Endothelial cell of umbilical vein (primary cell): ENCODE data around the gene RAB24. TPM values are rescaled to one million over a fixed set of nuclear protein-coding genes. Genes with fewer than 3 reads are reported as not detected.
A peak's percentile ranks its signal among the peaks of the same experiment; 100 is the strongest.

Experiments
- BruUV-seq: library from RNA; stranded (reverse); fragments of 400-500 nt; replicated peaks from 2 replicates; lab custom pipeline; 2021; lab: Mats Ljungman, UMichigan
- CTCF ChIA-PET: fragments of 300-600, 350-600 bp; sonication (Branson Sonifier 250); formaldehyde crosslinking; loops from one replicate; lab custom pipeline; 2021; ENCODE audit warnings: antibody characterized with exemption, inconsistent platforms; lab: Charles Lee
- POLR2A ChIA-PET: fragments of 300-600, 350-600 bp; sonication (Branson Sonifier 250); formaldehyde crosslinking; loops from one replicate; lab custom pipeline; 2021; ENCODE audit warnings: antibody characterized with exemption, inconsistent platforms; lab: Charles Lee
- DNase-seq: peaks from one replicate; pipeline ENCODE4 v3.0.0-alpha.2; 2011; ENCODE audit warnings: low read depth, low spot score
- FAIRE-seq: peaks from 2 replicates; lab custom pipeline; 2011; peaks lifted over from hg19 to GRCh38; lab: Jason Lieb, UNC
- H2AFZ ChIP-seq: 2 replicates; pipeline ENCODE4 v1.6.0; 2012; ENCODE audit warnings: low read depth, low read length, control low read depth, inconsistent platforms
- H3K27ac ChIP-seq: 2 replicates; pipeline ENCODE4 v1.5.1; 2011; ENCODE audit warnings: low read depth, mild to moderate bottlenecking, control low read depth, low read length, moderate library complexity; ENCODE audit not compliant: insufficient read depth
- H3K27me3 ChIP-seq, 2 experiments: 2 replicates each; pipeline versions ENCODE4 v1.6.0 to v1.6.1; 2011; ENCODE audit warnings: low read length in 2 of 2, mixed read lengths in 1 of 2; ENCODE audit not compliant: control insufficient read depth in 2 of 2, insufficient read depth in 2 of 2
- H3K36me3 ChIP-seq, 2 experiments: 2 replicates in 1 of 2; 3 replicates in 1 of 2; pipeline ENCODE4 v1.5.1; 2011; ENCODE audit warnings: low read length in 2 of 2, mild to moderate bottlenecking in 1 of 2, moderate library complexity in 1 of 2; ENCODE audit not compliant: control insufficient read depth in 2 of 2, insufficient read depth in 2 of 2; ENCODE audit errors: extremely low read depth in 1 of 2
- H3K4me1 ChIP-seq: 3 replicates; pipeline ENCODE4 v1.5.1; 2011; ENCODE audit warnings: mild to moderate bottlenecking, low read length; ENCODE audit not compliant: control insufficient read depth, insufficient read depth; ENCODE audit errors: extremely low read depth
- H3K4me2 ChIP-seq: 2 replicates; pipeline ENCODE4 v1.6.1; 2011; ENCODE audit warnings: low read length, control low read depth, mixed read lengths; ENCODE audit not compliant: insufficient read depth
- H3K4me3 ChIP-seq, 3 experiments: fragments of 200-600 bp in 1 of 3; sonication (generic), shearing (Covaris generic) in 1 of 3; replicated peaks in 1 of 3; 2 replicates each; pipeline ENCODE4 v1.5.1; 2011 to 2016; ENCODE audit warnings: control low read depth in 3 of 3, low read length in 3 of 3, mild to moderate bottlenecking in 2 of 3, inconsistent platforms in 1 of 3, low read depth in 1 of 3, moderate library complexity in 1 of 3; ENCODE audit not compliant: insufficient read depth in 1 of 3
- H3K79me2 ChIP-seq: 2 replicates; pipeline ENCODE4 v1.6.0; 2012; ENCODE audit warnings: low read length, inconsistent platforms; ENCODE audit not compliant: control insufficient read depth, insufficient read depth
- H3K9ac ChIP-seq: replicated peaks from 2 replicates; pipeline ENCODE3; 2011; ENCODE audit warnings: low read length, control low read depth; ENCODE audit not compliant: insufficient read depth; ENCODE audit errors: extremely low read depth
- H3K9me1 ChIP-seq: replicated peaks from 3 replicates; pipeline ENCODE4 v1.6.0; 2011; ENCODE audit warnings: mild to moderate bottlenecking, low read length; ENCODE audit not compliant: control insufficient read depth, insufficient read depth; ENCODE audit errors: extremely low read depth
- H3K9me3 ChIP-seq: replicated peaks from 2 replicates; pipeline ENCODE4 v1.5.1; 2012; ENCODE audit warnings: low read length, inconsistent platforms; ENCODE audit not compliant: control insufficient read depth, insufficient read depth
- H4K20me1 ChIP-seq: replicated peaks from 2 replicates; pipeline ENCODE3; 2011; ENCODE audit warnings: mild to moderate bottlenecking, low read length; ENCODE audit not compliant: control insufficient read depth, insufficient read depth; ENCODE audit errors: extremely low read depth
- CTCF ChIP-seq, 2 donors: IDR thresholded peaks; 1 replicate in 1 of 2; 2 replicates in 1 of 2; pipeline ENCODE4 v1.5.1; 2011; ENCODE audit warnings: low read length in 2 of 2, mild to moderate bottlenecking in 2 of 2, moderate library complexity in 2 of 2, control low read depth in 1 of 2, inconsistent platforms in 1 of 2, low read depth in 1 of 2; ENCODE audit not compliant: insufficient read depth in 1 of 2; ENCODE audit errors: extremely low read depth in 1 of 2
- EZH2 ChIP-seq: IDR thresholded peaks from 2 replicates; pipeline ENCODE4 v1.6.1; 2012; ENCODE audit warnings: borderline replicate concordance, low read depth, mild to moderate bottlenecking, moderate library complexity, low read length, inconsistent platforms; ENCODE audit not compliant: severe bottlenecking
- FOS ChIP-seq: IDR thresholded peaks from 2 replicates; pipeline ENCODE4 v1.6.1; 2011; ENCODE audit warnings: mild to moderate bottlenecking, low read length, moderate library complexity, borderline replicate concordance; ENCODE audit not compliant: insufficient read depth
- GATA2 ChIP-seq: IDR thresholded peaks from 2 replicates; pipeline ENCODE4 v1.7.0; 2011; ENCODE audit warnings: low read depth, mild to moderate bottlenecking, moderate library complexity, mixed read lengths, low read length; ENCODE audit not compliant: insufficient read length, insufficient read depth
- JUN ChIP-seq: IDR thresholded peaks from 2 replicates; pipeline ENCODE4 v1.6.1; 2011; ENCODE audit warnings: borderline replicate concordance, low read depth; ENCODE audit not compliant: insufficient read length, insufficient read depth
- MAX ChIP-seq: IDR thresholded peaks from 2 replicates; pipeline ENCODE4 v1.6.1; 2011; ENCODE audit not compliant: insufficient read depth, insufficient read length
- MYC ChIP-seq: IDR thresholded peaks from one replicate; pipeline ENCODE4 v1.6.1; 2011; ENCODE audit warnings: mild to moderate bottlenecking, low read depth, low read length
- POLR2A ChIP-seq: IDR thresholded peaks from 2 replicates; pipeline ENCODE4 v1.6.1; 2012; ENCODE audit warnings: low read depth, mild to moderate bottlenecking, control low read depth, low read length
- POLR2AphosphoS5 ChIP-seq: IDR thresholded peaks from 2 replicates; pipeline ENCODE4 v1.6.1; 2012; ENCODE audit warnings: low read depth, mild to moderate bottlenecking, control low read depth, low read length, moderate library complexity; ENCODE audit not compliant: insufficient read depth
- dilution Hi-C: fragments of 300-500 bp; cut with MboI; formaldehyde crosslinking; loops from one replicate; pipeline ENCODE4 v1.15.0; 2019; ENCODE audit warnings: low sequenced_read_pairs; ENCODE audit not compliant: extremely low pct_ligation_motif_present
- intact Hi-C: fragments of 100-400 bp; cut with micrococcal nuclease; formaldehyde crosslinking; loops from one replicate; pipeline ENCODE4 v1.10.0; 2022
- polyA plus RNA-seq, 4 experiments: library from polyadenylated mRNA; depleted of rRNA in 3 of 4; stranded (reverse) in 3 of 4; unstranded in 1 of 4; fragments of >200 nt; gene quantifications; 2 replicates each; pipeline versions ENCODE4 v1.2.1 to v1.2.3, GENCODE V29; 2011 to 2012; ENCODE audit warnings: missing spikeins in 1 of 4
- total RNA-seq: library from RNA; stranded (reverse); gene quantifications from 2 replicates; pipeline ENCODE4 v1.2.3, GENCODE V29; 2021

RAB24 gene
- total and polyA plus RNA-seq, 2 donors (not counting 3 experiments of a cell fraction or from before 2014, with no cell fraction given): 20.7 to 44.0 TPM

- no TSS peak for BruUV-seq
- Histone ChIP-seq H3K27me3 (no peaks in the 10 kb centered on the region), H3K4me3 (no peak overlapping the region), H3K9me3 (no peaks in the 10 kb centered on the region), H3K9me1 (no peaks in the 10 kb centered on the region), H3K27ac (no peak overlapping the region), H2AFZ (no peak overlapping the region), H3K36me3 (peaks cover 2 to 6% of the 10 kb centered on the region in 2 experiments), H3K79me2 (peaks cover 65% of the 10 kb centered on the region), H3K4me1 (peaks cover 21% of the 10 kb centered on the region), H3K4me2 (no peak overlapping the region), H3K9ac (no peak overlapping the region), H4K20me1 (no peaks in the 10 kb centered on the region)
- CTCF ChIA-PET: no interaction called here
- DNase-seq (no peak), FAIRE-seq (peak; percentile 40)
- POLR2A ChIA-PET: no interaction called here
- dilution Hi-C loops: no loop called here
- TF ChIP-seq CTCF (IDR thresholded peaks at IDR 0.05; ENCODE audit: extremely low read depth in 1 of 2, insufficient read depth in 1 of 2, low read depth in 1 of 2, low read length in 2 of 2) (no peak), POLR2AphosphoS5 (no peak), EZH2 (no peak), GATA2 (no peak), JUN (no peak), POLR2A (no peak), FOS (no peak), MYC (no peak), MAX (no peak)
- intact Hi-C loops: no loop called here
Observed at GRCh38 chr5:177347699-177348098, 44.2 kb upstream of the RAB24 start.
